Measurements from ENCODE around the gene SERPINA10. TPM values are rescaled to one million over a fixed set of nuclear protein-coding genes. Genes with fewer than 3 reads are reported as not detected.
"Not testable (repeated sequence)": the region's sequence is repeated elsewhere in the genome, so short reads cannot be mapped to it uniquely, and the experiment has no call there.

Gene SERPINA10
- total RNA-seq, 1 donor from 2014 or later = not detected

GRCh38 chr14:94288610-94289465 lies 4.2 kb downstream of the SERPINA10 start:
- no peak for TF ChIP-seq CTCF (IDR thresholded peaks at IDR 0.05; ENCODE audit: unreplicated experiment)
- Mint-ChIP-seq H3K4me1 (ENCODE audit: unreplicated experiment) (peaks cover 10% of the 10 kb centered on the region), H3K9me3 (ENCODE audit: unreplicated experiment) (no peaks in the 10 kb centered on the region), H3K27me3 (ENCODE audit: unreplicated experiment) (peaks cover 2% of the 10 kb centered on the region), H3K27ac (ENCODE audit: unreplicated experiment) (no peak overlapping the region), H3K4me3 (ENCODE audit: unreplicated experiment) (no peak overlapping the region), H3K36me3 (ENCODE audit: low read depth, unreplicated experiment) (no peaks in the 10 kb centered on the region)
- no peak for DNase-seq (ENCODE audit: low spot score)

- Mint-ChIP-seq H3K4me1 (ENCODE audit: unreplicated experiment) (peaks cover 6% of the 10 kb centered on the region), H3K9me3 (ENCODE audit: unreplicated experiment) (no peaks in the 10 kb centered on the region), H3K27me3 (ENCODE audit: unreplicated experiment) (no peaks in the 10 kb centered on the region), H3K36me3 (ENCODE audit: low read depth, unreplicated experiment) (no peaks in the 10 kb centered on the region), H3K4me3 (ENCODE audit: unreplicated experiment) (no peak overlapping the region), H3K27ac (ENCODE audit: unreplicated experiment) (no peak overlapping the region)
- DNase-seq (ENCODE audit: low spot score) = no peak
- no peak for TF ChIP-seq CTCF (IDR thresholded peaks at IDR 0.05; ENCODE audit: unreplicated experiment)
Measured at GRCh38 chr14:94285158-94285557, 7.9 kb downstream of the SERPINA10 start.

- no peaks in the 10 kb centered on the region for H3K27me3 Mint-ChIP-seq (ENCODE audit: unreplicated experiment)
- peaks cover 6% of the 10 kb centered on the region for H3K4me1 Mint-ChIP-seq (ENCODE audit: unreplicated experiment)
- TF ChIP-seq CTCF (IDR thresholded peaks at IDR 0.05; ENCODE audit: unreplicated experiment) = no peak
- DNase-seq (ENCODE audit: low spot score) = no peak
- no peak overlapping the region for H3K27ac Mint-ChIP-seq (ENCODE audit: unreplicated experiment)
- no peaks in the 10 kb centered on the region for H3K36me3 Mint-ChIP-seq (ENCODE audit: low read depth, unreplicated experiment)
- no peaks in the 10 kb centered on the region for H3K9me3 Mint-ChIP-seq (ENCODE audit: unreplicated experiment)
- H3K4me3 Mint-ChIP-seq (ENCODE audit: unreplicated experiment) = no peak overlapping the region
Measured at GRCh38 chr14:94284221-94284620, 8.8 kb downstream of the SERPINA10 start.

- H3K4me3 Mint-ChIP-seq (ENCODE audit: unreplicated experiment) = no peak overlapping the region
- no peak overlapping the region for H3K27ac Mint-ChIP-seq (ENCODE audit: unreplicated experiment)
- no peak for TF ChIP-seq CTCF (IDR thresholded peaks at IDR 0.05; ENCODE audit: unreplicated experiment)
- H3K9me3 Mint-ChIP-seq (ENCODE audit: unreplicated experiment) = no peaks in the 10 kb centered on the region
- no peaks in the 10 kb centered on the region for H3K36me3 Mint-ChIP-seq (ENCODE audit: low read depth, unreplicated experiment)
- no peak for DNase-seq (ENCODE audit: low spot score)
- H3K4me1 Mint-ChIP-seq (ENCODE audit: unreplicated experiment) = peaks cover 6% of the 10 kb centered on the region
- H3K27me3 Mint-ChIP-seq (ENCODE audit: unreplicated experiment) = no peaks in the 10 kb centered on the region
Measured at GRCh38 chr14:94282991-94283723, 9.9 kb downstream of the SERPINA10 start.

GRCh38 chr14:94278731-94279130 lies 14.3 kb downstream of the SERPINA10 start:
- TF ChIP-seq CTCF (IDR thresholded peaks at IDR 0.05; ENCODE audit: unreplicated experiment) = no peak
- H3K4me3 Mint-ChIP-seq (ENCODE audit: unreplicated experiment) = no peak overlapping the region
- H3K4me1 Mint-ChIP-seq (ENCODE audit: unreplicated experiment) = no peaks in the 10 kb centered on the region
- H3K27ac Mint-ChIP-seq (ENCODE audit: unreplicated experiment) = no peak overlapping the region
- H3K36me3 Mint-ChIP-seq (ENCODE audit: low read depth, unreplicated experiment) = no peaks in the 10 kb centered on the region
- H3K9me3 Mint-ChIP-seq (ENCODE audit: unreplicated experiment) = no peaks in the 10 kb centered on the region
- DNase-seq (ENCODE audit: low spot score) = no peak
- H3K27me3 Mint-ChIP-seq (ENCODE audit: unreplicated experiment) = no peaks in the 10 kb centered on the region

- not testable (repeated sequence) for H3K36me3 Mint-ChIP-seq (ENCODE audit: low read depth, unreplicated experiment); H3K4me1 Mint-ChIP-seq (ENCODE audit: unreplicated experiment); H3K4me3 Mint-ChIP-seq (ENCODE audit: unreplicated experiment); DNase-seq (ENCODE audit: low spot score); H3K9me3 Mint-ChIP-seq (ENCODE audit: unreplicated experiment); H3K27ac Mint-ChIP-seq (ENCODE audit: unreplicated experiment); H3K27me3 Mint-ChIP-seq (ENCODE audit: unreplicated experiment)
Measured at GRCh38 chr14:94276898-94277561, 16.0 kb downstream of the SERPINA10 start.
